Testis (tissue), 2 donors: ENCODE measurements around the gene SLAMF8.

ENCODE experiments used
- CTCF ChIP-seq, 3 experiments: fragments of 450-650 bp in 2 of 3; fragments of 200-600 bp in 1 of 3; sonication (generic) in 1 of 3; IDR thresholded peaks; one replicate each; pipeline ENCODE4 v1.5.1; 2016 to 2019; ENCODE audit warnings: antibody characterized with exemption in 3 of 3, mild to moderate bottlenecking in 2 of 3, moderate library complexity in 1 of 3
- POLR2A ChIP-seq: fragments of 450-650 bp; IDR thresholded peaks from one replicate; pipeline ENCODE4 v1.6.1; 2017; ENCODE audit warnings: antibody characterized with exemption, mild to moderate bottlenecking, moderate library complexity

GRCh38 chr1:159884296-159884695 lies 57.6 kb downstream of the SLAMF8 start:
- TF ChIP-seq CTCF (IDR thresholded peaks at IDR 0.05) (no peak), POLR2A (no peak)
